Astrocyte of the hippocampus (primary cell): ENCODE measurements around the gene C1QTNF12.

ENCODE experiments used
- DNase-seq: peaks from one replicate; pipeline ENCODE4 v3.0.0; 2011; ENCODE audit warnings: low read depth, low spot score

Gene C1QTNF12

GRCh38 chr1:1228596-1229321 lies 17.8 kb downstream of the C1QTNF12 start:
- no peak for DNase-seq

DNA sequence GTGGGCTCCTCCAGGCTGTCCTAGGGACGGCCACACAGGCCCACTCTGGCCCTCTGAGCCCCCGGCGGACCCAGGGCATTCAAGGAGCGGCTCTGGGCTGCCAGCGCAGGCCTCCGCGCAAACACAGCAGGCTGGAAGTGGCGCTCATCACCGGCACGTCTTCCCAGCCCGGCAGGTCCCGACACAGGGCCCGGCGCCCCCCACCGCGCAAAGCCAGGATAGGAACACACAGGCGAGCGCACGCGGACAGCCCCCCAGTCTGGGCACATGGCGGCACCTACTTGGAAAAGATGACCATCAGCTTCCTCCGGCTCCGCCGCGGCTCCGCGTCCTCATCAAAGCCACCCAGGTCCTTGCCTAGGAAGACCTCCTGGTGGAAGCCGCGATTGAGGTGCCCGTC lies 18.3 kb downstream of the C1QTNF12 start:
- no peak for DNase-seq

- no peak for DNase-seq
Observed at GRCh38 chr1:1227386-1227785, 19.1 kb downstream of the C1QTNF12 start.

- no peak for DNase-seq
Observed at GRCh38 chr1:1226566-1227362, 19.8 kb downstream of the C1QTNF12 start.

DNA sequence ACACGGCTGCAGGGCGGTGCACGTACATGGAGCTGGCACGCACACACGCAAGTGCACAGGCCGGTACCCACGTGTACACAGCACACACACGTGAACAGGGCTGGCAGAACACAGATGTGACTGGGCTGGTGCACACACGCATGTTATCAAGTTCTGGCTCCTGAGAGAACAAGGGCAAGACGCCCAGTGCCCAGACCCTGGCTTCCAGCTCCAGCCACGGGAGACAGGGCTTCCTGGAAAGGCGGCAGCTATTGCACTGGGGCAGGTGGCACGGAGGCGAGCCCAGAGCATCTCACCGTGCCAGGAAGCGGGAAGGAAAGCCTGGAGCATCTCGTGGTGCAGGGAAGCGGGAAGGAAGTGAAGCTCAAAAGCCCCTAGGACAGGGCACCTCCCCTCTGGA lies 20.6 kb downstream of the C1QTNF12 start:
- DNase-seq: no peak

DNA sequence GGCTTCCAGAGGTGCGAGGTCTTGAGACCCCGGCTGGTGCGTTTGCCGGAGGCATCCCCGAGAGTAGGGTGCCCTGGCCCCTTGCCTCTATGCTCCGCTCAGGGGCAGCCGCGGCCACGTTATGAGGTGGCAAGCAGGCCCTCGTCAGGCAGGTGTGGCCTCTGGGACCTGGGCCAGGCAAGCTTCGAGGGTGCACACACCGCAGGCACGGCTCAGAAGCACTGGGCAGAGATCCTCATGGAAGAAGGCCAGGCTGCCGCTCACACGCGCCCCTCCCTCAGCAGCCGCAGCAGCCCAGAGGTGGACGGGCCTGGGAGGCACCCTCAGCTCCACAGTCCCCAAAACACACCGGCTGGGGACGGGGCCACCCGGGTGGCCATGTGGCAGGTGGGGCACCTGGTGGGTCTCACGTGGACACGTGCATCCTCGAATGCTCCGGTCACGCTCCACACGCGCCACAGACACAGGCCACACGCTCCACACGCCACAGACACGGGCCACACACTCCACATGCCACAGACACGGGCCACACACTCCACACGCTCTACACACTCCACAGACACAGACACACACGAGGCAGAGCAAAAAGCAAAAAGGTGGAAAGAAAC lies 21.2 kb downstream of the C1QTNF12 start:
- no peak for DNase-seq

GRCh38 chr1:1223891-1224290 lies 22.6 kb downstream of the C1QTNF12 start:
- no peak for DNase-seq

DNA sequence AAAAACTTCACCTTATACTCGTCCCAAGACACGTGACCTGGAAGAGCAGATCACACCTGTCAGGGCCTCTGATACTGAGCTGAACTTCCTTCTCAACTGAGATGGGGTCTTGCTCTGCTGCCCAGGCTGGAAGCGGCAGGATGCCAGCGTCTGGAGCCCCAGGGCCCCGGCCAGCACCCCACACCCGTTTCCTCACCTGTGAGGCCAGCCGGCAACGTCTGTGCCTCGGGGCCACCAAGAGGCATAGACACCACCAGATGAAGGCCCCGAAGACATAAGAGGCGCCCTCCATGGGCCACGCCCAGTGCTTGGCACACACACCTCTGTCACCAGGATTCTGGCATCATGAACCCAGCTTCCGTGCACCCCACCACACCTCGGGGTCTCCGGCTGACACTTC lies 23.2 kb downstream of the C1QTNF12 start:
- no peak for DNase-seq

DNA sequence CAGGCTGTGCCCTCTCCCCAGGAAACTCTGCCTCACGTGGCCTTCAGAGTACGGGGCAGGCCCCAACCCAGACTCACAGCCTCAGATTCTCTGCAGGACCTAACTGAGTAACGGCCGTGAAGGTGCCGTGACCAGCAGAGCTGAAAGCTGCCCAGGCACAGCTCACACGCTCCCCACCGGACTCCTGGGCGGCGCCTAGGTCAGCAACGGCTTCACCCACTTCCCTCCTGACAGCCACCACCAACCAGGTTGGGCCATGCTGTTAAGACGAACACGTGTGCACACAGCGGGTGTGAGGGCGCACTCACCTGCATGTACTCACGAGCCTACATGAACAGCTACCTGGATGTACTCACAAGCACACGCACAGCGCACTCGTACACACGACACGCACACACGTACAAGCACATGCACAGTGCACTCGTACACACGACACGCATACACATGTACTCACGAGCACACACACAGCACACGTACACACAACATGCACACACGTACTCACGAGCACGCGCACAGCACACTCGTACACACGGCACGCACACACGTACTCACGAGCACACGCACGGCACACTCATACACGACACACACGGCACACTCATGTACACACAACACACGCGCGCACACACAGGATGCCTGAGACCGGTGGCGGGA lies 23.8 kb downstream of the C1QTNF12 start:
- DNase-seq: no peak

DNA sequence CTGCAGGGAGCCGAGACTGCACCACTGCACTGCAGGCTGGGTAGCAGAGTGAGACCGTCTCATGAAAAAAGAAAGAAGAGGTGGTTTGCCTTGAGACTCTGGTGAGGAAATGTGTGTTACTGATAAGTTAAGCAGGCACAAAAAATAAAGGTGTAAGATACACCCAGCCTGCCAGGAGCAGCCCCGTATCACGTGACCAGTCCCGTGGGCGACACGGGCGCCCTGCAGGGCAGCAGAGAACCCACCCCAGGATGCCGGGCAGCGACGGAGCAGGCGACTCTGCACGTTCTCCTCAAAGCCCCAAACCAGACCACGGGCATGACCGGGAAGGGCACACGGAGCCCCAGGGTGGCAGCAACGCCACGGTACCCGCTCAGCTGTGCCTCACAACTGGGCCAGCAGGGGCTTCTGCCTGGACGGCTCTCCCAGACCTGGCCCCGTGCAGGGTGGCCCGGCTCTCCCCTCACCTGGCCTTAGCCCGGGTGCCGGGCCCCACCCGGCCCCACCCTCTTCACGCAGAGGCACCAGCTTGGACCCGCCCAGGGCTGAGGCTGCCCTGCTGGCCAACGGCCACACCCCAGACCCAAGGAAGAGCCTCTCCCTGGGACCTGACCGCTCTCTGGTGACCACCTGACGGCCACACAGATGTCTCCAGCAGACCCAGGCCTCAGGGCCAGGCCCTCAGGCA lies 24.5 kb downstream of the C1QTNF12 start:
- no peak for DNase-seq

GRCh38 chr1:1220197-1220596 lies 26.3 kb downstream of the C1QTNF12 start:
- DNase-seq: no peak

DNA sequence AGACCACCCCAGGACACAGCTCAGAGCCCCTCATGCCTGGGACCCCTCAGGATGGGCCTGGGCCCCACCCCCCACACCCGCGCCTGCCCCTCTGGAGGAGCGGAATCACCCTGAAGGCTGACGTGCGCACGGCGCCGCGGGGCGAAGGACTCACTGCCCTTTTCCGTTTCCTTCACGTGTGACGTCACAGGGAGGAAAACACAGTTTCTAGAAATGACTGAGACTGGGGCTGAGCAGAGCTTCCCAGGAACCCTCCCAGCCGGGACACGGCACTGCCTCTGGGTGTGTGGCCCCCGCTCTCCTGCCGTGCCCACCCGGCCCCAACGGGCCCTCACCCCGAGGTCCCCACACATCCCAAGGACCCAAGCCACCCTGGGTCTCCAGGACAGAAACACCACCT lies 27.2 kb downstream of the C1QTNF12 start:
- DNase-seq: no peak

DNA sequence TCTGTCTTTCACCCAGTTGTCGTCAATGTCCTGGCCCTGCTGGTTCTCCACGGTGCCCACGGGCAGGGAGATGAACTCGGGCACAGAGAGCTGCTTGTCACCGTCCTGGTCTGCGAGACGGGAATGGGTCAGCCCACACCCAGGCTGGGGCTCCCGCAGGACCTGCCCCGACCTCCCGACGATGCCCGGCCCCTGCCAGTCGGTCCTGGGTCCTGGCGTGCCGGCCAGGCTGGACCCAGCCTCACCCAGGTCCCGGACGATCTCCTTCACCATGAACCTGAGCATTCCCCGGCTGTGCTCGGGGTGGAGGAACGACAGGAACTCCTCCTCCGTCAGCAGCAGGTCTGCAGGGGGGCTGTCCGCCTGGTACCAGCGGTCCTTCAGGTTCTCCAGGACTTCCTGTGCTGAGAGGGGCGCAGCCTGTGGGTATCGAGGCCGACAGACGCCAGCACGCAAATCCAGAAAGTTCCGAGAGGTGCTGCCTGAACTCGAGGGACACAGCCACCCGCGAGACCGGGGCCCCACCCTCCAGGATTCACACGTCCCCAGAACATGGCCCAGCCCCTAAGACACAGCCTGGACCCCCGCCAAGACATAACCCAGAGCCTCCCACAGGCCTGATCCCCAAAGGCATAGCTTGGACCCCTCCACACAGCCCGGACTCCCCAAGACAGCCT lies 27.9 kb downstream of the C1QTNF12 start:
- DNase-seq: no peak

DNA sequence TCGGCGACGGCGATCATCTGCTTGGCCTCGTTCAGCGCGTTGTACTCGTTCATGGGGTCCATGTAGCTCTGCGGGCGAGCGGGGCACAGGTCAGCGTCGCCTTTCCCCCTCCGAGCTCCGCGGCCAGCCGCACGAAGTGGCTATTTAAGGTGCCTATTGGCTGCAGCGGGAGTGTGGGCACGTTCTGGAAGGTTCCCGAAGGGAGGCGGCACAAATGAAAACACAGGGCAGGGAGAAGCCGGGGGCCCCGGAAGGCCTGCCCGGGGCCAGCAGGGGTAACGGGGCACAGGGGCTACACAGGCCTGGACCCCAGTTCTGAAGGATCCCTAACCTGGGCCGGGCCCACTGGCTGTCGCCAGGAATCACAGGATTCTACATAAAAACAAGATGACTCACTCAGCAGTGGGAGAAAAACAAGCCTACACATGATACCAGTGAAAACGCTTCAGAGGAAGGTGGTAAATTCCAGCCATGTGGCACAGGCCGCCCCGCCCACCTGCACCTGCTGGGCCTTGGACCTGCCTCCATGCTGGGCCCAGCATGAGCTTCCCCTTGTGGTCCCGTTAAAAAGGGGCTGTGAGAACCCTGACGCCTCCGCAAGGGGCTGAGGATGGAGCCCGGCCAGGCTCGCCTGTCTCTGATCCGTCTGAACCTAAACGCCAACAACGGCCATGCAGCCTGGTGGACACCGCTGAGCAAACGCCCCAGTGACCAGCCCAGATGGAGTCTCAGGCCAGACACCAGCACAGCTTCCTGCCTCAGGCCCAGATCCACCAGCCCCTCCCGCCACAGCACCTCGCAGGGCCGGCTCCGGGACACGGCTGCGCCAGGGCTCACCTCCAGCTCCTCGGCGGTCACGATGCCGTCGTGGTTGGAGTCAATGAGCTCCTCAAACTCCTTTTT lies 28.6 kb downstream of the C1QTNF12 start:
- peak; percentile 55 for DNase-seq

- DNase-seq: no peak
Observed at GRCh38 chr1:1216770-1217620, 29.5 kb downstream of the C1QTNF12 start.

GRCh38 chr1:1215881-1216605 lies 30.5 kb downstream of the C1QTNF12 start:
- no peak for DNase-seq

- DNase-seq: no peak
Observed at GRCh38 chr1:1215080-1215676, 31.3 kb downstream of the C1QTNF12 start.
